ENCODE measurements around the gene ANKRD7.

ANKRD7 gene

DNA sequence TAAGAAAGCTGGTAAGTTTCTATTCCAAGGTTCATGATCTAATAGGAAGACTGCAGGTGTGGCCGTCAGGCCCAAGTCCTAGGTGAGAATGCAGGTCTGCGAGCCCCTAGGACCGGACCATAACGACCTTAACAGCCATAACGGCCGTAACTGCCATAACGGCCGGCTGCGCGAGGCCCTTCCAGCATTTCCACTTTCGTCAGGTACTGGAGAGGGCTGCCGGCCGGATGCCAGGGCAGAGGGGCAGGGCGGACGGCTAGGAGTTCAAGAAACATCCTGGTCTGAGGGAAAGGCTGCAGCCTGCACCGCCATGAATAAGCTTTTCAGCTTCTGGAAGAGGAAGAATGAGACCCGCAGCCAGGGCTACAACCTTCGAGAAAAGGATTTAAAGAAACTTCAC is at the start of gene ANKRD7:
ANKRD7 (plus strand) TSS at position 184 of the 400 bp plus-strand sequence; CDS start at position 311, 127 bp downstream.
- DNase-seq (no peak), ATAC-seq (no peak)

DNA sequence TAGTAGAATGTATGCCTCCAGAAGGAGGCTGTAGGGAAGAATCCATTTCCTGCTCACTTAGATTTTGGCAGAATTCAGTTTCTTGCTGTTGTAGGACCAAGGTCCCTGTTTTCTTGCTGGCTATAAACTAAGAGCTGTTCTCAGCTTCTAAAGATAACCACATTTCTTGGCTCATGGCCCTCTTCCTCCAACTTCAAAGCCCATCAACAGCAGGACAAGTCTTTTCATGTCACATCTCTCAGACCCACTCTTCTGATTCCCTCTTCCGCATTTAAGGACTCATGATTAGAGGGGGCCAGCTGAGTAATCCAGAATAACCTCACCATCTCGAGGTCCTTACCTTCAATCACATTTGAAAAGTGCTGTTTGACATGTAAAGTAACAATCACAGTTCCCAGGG is 48.8 kb upstream of the ANKRD7 start:
- DNase-seq (no peak), ATAC-seq (no peak)

DNA sequence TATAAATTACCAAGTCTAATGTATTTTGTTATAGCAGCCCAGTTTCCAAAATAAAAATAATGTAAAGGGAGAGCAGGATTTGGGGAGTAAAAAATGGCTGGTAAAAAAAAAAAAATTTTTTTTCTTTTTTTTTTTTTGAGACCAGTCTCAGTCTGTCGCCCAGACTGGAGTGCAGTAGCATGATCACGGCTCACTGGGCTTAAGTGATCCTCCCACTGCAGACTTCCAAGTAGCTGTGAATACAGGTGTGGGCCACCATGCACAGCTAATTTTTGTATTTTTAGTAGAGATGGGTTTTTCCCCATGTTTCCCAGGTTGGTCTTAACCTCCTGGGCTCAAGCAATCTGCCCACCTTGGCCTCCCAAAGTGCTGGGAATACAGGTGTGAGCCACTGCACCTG is 45.3 kb upstream of the ANKRD7 start:
- ATAC-seq (no peak), DNase-seq (no peak)

DNA sequence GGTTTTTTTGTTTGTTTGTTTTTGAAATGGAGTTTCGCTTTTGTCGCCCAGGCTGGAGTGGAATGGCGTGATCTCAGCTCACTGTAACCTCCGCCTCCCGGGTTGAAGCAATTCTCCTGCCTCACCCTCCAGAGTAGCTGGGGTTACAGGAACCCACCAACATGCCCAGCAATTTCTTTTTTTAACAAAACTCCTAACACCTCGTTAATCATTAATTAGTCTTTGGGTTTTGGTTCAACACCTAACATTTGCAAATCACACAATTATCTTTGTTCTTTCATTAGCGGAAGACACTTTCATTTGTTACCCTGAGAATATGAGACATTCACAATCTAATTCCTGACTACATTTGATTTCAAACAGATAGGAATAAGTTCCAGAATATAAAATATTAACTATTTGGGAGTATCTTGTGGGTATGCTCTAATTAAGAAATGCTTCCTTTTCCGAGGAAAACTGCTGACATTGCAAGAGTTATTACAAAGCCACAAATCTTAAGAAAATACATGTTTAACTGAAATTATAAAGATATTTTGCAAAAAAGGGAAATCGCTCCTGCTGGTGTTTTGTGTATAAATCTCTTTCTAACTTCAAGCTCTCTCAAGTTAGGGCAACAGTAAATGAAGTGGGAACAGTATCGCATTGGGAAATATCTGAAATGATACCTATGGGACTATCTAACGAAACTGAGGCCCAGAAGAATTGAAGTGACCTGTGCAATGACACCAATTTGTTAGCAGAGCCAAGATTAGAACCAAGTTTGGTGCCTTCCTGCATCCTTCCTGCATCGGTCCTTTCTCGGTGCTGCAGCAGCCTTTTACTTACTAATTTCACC is 41.7 kb upstream of the ANKRD7 start:
- no peak for ATAC-seq
- DNase-seq: no peak

- no peak for DNase-seq
Observed at GRCh38 chr7:118183428-118183785, 41.1 kb upstream of the ANKRD7 start.

DNA sequence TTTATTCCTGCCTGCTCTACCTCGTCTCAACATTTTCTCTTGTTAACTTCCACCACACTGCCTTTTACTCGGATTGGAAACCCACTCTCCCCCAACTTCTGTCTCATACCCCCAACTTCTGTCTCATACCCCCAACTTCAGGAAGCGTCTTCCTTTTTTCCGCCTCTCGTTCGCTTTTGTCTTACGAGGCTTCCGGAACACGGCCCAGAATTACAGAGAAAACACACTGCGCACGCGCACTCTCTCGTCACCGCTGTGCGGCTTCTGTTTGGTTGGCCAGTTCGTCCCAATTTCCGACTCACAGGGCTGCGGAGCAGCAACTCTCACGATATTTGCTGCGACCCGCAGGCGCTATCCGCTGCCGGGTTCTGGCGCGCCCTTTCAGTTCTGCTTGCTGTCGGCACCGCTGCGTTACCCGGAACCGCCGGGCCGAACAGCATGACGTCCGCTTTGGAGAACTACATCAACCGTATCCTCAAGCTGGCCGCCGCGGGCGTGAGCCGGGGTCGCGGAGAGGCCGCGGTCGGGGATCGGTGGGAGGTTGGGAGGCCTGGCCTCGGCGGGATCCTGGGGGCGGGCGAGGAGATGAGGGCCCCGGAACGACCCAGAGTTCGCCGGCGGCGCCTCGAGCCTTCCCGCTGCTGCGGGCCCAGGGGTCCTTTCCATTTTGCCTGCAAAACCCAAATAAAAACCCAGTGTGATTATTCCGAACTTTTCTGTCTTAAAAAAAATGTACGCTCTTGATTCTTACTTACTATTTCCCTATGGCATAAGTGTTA is 40.5 kb upstream of the ANKRD7 start, which contains the start of gene LSM8:
LSM8 (plus strand) TSS at position 379 of the 779 bp plus-strand sequence; CDS start at position 439, 60 bp downstream.
- DNase-seq: peak; percentile 95
- ATAC-seq: peak; percentile 99

More at GRCh38 chr7:118183428-118183785, 41.1 kb upstream of the ANKRD7 start:
- ATAC-seq: no peak

GRCh38 chr7:118184565-118184940 is 40.0 kb upstream of the ANKRD7 start:
- ATAC-seq: no peak
- no peak for DNase-seq

GRCh38 chr7:118185163-118185860 is 39.2 kb upstream of the ANKRD7 start:
- ATAC-seq (no peak), DNase-seq (no peak)

DNA sequence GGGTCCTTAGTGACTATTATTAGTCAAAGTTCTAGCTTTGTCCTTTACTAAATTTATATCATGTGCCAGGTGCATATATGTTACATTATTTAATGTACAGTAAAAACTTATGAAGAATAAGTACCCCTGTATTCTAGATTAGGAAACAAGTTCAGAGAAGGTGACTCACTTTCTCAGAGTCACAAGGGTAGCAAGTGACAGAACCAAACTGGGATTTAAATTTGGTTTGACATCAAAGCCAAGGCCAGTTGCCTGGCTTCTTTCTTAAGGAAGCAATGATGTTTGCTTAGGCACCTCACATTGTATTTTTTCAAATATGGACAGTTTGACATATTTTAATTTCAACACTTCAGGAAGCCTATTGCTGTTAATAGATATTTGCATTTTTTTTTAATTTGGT is 38.0 kb upstream of the ANKRD7 start:
- ATAC-seq (no peak), DNase-seq (no peak)

DNA sequence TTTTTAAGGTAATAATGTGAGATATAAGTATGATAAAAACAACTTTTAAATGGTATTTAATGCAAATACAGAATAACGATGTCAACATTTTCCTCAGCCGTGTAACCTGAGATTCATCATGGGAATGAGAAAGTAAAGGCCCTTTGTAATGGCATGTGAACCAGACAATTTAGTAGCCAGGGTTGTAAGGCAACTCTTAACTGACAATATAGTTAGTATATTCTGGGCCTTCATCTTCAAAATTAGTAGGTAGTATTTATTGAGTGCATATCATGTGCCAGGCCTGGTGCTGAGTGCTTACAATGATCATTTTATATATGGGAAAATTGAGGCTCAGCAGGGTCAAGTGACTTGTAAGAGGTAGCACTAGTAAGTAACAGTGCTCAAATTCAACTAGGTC is 29.9 kb upstream of the ANKRD7 start:
- ATAC-seq: no peak
- no peak for DNase-seq

DNA sequence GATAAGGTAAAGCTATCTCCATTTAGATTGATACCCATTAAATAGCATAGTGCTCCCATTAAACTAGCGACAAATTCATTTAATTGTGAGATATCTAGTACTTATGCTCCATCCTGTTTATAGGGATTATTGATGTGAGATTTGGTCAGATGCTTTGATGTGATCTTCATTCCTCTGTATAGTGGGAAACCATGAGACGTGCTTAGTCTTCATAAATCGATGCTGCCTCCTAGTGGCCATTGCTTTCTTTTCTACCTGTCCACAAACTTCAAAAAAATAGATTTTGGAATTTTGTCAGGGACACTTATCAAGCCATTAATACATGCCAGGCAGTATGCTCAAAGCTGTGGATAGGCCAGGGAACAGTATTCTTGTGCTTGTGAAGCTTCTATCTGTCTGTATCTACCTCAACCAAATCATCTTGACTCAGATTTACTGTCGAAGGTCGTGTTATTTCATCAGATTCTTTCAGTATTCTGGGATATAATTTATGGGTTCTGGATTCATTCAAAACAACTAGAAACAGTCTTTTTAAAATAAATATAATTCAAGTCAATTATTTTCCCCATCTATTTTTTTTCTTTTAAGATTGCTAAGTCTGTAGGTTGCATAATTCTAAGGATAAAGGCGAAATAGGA is 28.5 kb upstream of the ANKRD7 start:
- ATAC-seq (peak; percentile 79), DNase-seq (peak; percentile 63)

GRCh38 chr7:118202061-118202460 is 22.4 kb upstream of the ANKRD7 start:
- no peak for DNase-seq
- ATAC-seq: no peak

DNA sequence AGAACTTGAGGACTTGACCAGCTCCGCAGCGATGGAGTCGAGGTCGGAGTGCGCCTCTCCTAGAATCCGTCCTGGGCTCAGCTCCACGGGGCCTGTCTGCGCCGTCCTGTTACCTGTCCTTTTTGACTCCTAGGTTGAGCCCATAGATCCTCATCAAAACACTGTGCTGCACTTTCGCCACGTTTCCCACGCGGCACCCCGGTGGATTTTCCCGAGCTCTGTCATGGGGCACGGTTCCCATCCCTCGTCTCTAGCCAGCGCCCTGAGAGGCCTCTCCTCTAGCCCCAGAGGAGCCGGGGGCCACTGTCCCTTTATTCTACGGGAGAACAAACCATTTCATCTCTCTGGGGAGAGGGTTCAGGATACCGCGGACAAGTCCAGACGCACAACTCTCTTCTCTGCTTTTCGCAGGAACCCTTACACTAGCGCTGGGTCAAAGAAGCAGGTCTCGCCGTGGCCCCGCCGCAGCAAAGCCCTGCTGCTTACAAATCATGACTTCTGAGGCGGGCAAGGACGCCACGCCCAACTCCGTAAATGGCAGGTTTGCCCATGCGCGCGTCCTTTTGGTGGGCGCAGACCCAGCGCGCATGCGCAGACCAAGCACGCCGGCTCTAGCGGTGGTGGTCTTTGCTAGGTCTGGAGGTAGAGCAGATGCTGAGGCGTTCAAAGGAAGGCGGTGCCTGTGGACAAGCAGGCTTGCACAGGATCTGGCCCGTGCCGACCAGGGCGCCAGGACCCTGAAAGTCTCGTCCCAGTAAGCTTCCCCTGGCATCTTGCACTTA is 10.3 kb upstream of the ANKRD7 start:
- DNase-seq (peak; percentile 83), ATAC-seq (peak; percentile 92)

DNA sequence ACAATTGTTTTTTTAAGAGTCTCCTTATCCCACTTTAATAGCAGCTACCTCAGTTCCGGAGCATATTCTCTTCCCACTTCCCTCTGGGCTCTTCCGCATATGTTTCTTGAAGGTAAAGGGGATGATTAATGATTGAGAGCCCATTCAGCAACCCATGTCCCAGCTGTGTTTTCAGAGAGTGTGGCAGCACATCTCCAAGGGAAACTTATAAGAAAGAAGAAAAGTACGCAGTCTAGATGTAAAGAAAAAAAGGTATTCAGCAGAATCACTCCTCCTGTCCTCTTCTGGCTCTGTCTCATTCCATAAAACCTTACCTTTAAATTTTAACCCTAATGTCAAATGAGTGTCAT is 9.7 kb upstream of the ANKRD7 start:
- no peak for DNase-seq
- no peak for ATAC-seq

- no peak for ATAC-seq
- DNase-seq: no peak
Observed at GRCh38 chr7:118217210-118217619, 7.3 kb upstream of the ANKRD7 start.

DNA sequence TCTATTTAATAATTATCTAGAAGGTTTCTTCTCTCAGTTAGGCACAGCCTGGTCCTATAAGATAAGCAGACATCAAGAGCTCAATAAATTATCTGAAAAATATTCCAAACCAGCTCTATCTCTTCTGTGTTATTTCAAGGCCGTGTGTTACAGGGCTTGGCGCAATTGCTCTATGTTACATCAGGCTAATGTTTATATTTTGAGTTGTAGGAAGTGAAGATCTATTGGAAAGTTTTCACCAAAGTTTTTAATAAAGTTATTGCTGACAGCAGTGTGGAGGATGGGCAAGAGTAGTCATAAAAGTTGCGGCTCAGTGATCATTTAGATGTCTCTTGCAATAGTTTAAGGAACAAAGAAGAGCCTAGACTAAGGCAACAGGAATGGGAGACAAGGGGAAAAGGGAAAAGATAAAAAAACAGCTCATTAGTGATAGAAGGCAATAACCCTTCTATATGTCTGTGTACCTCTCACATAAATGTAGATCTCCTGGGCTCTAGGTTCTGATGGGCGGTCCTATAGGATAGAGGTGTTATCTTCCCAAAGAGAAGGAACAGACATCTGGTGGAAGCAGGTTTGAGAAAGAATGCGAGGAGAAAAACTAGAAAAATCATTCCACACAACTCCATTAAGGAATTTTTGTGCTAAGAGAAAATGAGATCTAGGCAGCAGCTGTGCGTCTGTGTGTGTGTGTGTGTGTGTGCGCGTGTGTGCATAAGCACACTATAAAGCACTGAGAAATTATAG is 5.9 kb upstream of the ANKRD7 start:
- ATAC-seq: no peak
- no peak for DNase-seq

DNA sequence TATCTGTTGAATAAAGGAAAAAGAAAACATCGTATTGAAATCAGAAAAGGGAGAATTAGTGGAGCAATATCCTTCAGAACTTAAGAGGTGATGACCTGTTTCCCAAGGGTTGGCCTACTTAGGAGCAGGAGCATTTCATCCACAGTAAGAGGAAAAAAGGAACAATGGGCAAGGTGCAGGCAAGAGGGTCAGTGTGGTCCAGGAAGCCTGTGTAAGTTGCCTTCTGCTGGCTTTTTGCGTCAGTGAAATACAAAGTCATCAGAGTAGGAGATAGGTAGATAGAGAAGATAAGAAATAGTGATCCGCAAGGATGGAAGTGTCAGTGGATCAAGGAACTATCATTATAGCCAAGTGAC is 5.4 kb upstream of the ANKRD7 start:
- ATAC-seq (no peak), DNase-seq (no peak)

DNA sequence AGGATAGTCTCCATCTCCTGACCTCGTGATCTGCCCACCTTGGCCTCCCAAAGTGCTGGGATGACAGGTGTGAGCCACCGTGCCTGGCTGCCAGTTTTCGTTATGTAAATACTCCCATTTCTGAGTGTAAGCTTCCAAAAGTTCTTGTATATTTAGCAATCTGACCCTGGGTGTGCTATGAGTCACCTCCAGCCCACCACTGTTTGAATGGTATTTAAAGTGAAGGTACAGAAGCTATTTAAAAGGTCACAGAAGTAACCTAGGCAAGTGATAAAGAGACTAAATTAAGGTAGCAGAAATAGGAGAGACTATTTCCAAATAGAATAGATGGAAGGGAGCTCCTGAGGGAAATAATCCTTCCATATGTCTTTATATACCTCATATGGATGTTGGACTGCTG is 3.9 kb upstream of the ANKRD7 start:
- peak; percentile 59 for ATAC-seq

DNA sequence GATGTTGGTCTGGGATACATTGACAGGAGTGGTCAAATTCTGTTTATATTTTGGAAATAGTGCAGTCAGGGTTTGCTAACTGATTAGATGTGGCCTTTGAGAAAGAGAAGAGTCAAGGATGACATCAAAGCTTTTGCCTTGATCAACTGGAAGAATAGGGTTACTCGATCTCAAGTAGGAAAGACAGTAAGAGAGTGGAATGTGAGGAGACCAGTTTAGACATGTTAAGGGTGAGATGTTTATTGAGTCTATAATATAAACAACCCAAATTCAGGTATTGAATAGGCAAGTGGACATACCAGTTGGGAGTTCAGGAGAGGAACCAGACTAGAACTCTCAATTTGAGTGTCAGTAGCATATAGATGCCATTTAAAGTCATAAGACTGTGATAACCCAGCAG is 1.9 kb upstream of the ANKRD7 start:
- DNase-seq (no peak), ATAC-seq (no peak)

More for the DNA sequence above, 3.9 kb upstream of the ANKRD7 start:
- DNase-seq: no peak

DNA sequence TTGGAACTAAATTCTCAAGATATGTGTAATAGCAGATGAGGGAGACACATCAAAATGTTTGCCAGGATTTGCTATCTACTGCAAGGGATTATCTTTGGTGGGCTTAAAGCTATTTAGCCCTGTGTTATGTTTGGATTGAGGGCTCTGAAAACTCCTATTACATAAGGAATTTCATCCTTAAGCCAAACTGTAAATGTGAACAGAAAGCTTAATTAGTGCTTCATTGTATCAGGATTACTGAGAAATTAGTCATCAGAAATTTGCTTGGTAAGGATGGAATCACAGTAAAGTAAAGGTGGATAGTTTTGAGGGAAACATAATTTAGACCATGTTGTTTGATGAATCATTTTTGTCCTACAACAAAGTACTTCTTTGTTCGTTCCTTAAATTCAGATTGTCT is 8.3 kb downstream of the ANKRD7 start:
- ATAC-seq (no peak), DNase-seq (no peak)

DNA sequence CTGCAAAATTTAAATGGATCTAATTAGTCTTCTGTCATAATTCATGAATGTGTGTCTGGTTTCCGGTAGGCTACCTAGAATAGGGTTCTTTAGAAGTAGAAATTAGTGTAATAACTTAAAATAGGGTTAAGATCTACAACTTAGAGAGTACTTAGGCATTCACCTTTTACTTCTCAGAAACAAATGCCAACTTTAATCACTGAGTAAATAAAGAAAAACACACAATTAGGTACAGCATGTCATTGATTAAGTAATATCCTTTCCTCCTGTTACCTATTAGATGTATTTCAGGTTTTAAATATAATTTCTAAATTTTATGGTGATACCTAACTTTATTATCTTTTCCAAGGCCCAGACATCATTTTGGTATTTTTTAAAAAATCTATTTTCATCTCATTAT is 9.3 kb downstream of the ANKRD7 start:
- ATAC-seq (no peak), DNase-seq (no peak)

All from stimulated activated naive CD8-positive, alpha-beta T cell treated with anti-CD3 and anti-CD28 coated beads, Interleukin-15, Interleukin-2, amounts not matched to agents 100 U/mL and 50 U/mL, for 24 hours (primary cell).